Measurements from ENCODE around the gene DEPP1.

Gene DEPP1

DNA sequence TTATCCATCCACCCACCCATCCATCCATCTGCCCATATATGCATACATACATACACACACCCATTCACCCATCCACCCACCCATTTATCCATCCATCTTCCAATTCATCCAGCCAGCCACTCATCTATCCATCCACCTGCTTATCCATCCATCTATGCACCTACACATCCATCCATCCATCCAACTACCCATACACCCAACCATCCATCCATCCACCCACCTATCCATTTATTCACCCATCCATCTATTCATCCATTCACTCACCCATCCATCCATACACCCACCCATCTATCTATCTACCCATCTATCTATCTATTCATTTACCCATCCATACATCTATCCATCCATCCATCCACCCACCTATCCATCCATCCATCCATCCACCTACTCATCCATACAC, 50.1 kb downstream of the DEPP1 start:
- Histone ChIP-seq H3K27ac (ENCODE audit: low read depth, low read length) (no peak overlapping the region), H3K79me2 (ENCODE audit: insufficient read depth, low read length) (no peaks in the 10 kb centered on the region), H3K9me2 (replicated peaks; ENCODE audit: insufficient read depth, low read length) (no peaks in the 10 kb centered on the region), H3K4me2 (ENCODE audit: low read depth, low read length, poor library complexity, severe bottlenecking) (no peak overlapping the region), H3K9me3 (ENCODE audit: insufficient read depth, low read length) (no peaks in the 10 kb centered on the region), H4K20me1 (ENCODE audit: low read depth, low read length) (no peaks in the 10 kb centered on the region), H3K9ac (ENCODE audit: low read length) (no peak overlapping the region), H3K36me3 (ENCODE audit: low read length) (no peaks in the 10 kb centered on the region), H3K4me3 (ENCODE audit: insufficient read depth, low read length, poor library complexity, severe bottlenecking) (no peak overlapping the region), H2AFZ (ENCODE audit: low read depth, low read length, severe bottlenecking) (no peak overlapping the region), H3K27me3 (ENCODE audit: low read length) (no peaks in the 10 kb centered on the region), H3F3A (ENCODE audit: insufficient read depth) (no peaks in the 10 kb centered on the region)
- TF ChIP-seq CTCF (IDR thresholded peaks at IDR 0.05; ENCODE audit: insufficient read depth, low read length, poor library complexity, severe bottlenecking) (no peak), EZH2phosphoT487 (conservative IDR thresholded peaks at IDR 0.05; ENCODE audit: low read length) (no peak)

GRCh38 chr10:44927352-44927751, 51.3 kb downstream of the DEPP1 start:
- Histone ChIP-seq H3F3A (ENCODE audit: insufficient read depth) (no peaks in the 10 kb centered on the region), H3K4me2 (ENCODE audit: low read depth, low read length, poor library complexity, severe bottlenecking) (no peak overlapping the region)

GRCh38 chr10:44926751-44927351, 51.8 kb downstream of the DEPP1 start:
- Histone ChIP-seq H3K27ac (ENCODE audit: low read depth, low read length) (no peak overlapping the region), H2AFZ (ENCODE audit: low read depth, low read length, severe bottlenecking) (no peak overlapping the region), H3K4me2 (ENCODE audit: low read depth, low read length, poor library complexity, severe bottlenecking) (no peak overlapping the region), H3K27me3 (ENCODE audit: low read length) (no peaks in the 10 kb centered on the region), H3K36me3 (ENCODE audit: low read length) (no peaks in the 10 kb centered on the region), H3K9ac (ENCODE audit: low read length) (no peak overlapping the region), H4K20me1 (ENCODE audit: low read depth, low read length) (no peaks in the 10 kb centered on the region), H3F3A (ENCODE audit: insufficient read depth) (no peaks in the 10 kb centered on the region), H3K79me2 (ENCODE audit: insufficient read depth, low read length) (no peaks in the 10 kb centered on the region), H3K4me3 (ENCODE audit: insufficient read depth, low read length, poor library complexity, severe bottlenecking) (no peak overlapping the region), H3K9me2 (replicated peaks; ENCODE audit: insufficient read depth, low read length) (no peaks in the 10 kb centered on the region), H3K9me3 (ENCODE audit: insufficient read depth, low read length) (no peaks in the 10 kb centered on the region)
- no peak for TF ChIP-seq CTCF (IDR thresholded peaks at IDR 0.05; ENCODE audit: insufficient read depth, low read length, poor library complexity, severe bottlenecking)
- no peak for TF ChIP-seq EZH2phosphoT487 (conservative IDR thresholded peaks at IDR 0.05; ENCODE audit: low read length)

More at GRCh38 chr10:44927352-44927751, 51.3 kb downstream of the DEPP1 start:
- Histone ChIP-seq H3K36me3 (ENCODE audit: low read length) (no peaks in the 10 kb centered on the region), H3K9me3 (ENCODE audit: insufficient read depth, low read length) (no peaks in the 10 kb centered on the region), H4K20me1 (ENCODE audit: low read depth, low read length) (no peaks in the 10 kb centered on the region), H3K9me2 (replicated peaks; ENCODE audit: insufficient read depth, low read length) (no peaks in the 10 kb centered on the region), H3K9ac (ENCODE audit: low read length) (no peak overlapping the region), H3K27me3 (ENCODE audit: low read length) (no peaks in the 10 kb centered on the region), H2AFZ (ENCODE audit: low read depth, low read length, severe bottlenecking) (no peak overlapping the region), H3K4me3 (ENCODE audit: insufficient read depth, low read length, poor library complexity, severe bottlenecking) (no peak overlapping the region), H3K79me2 (ENCODE audit: insufficient read depth, low read length) (no peaks in the 10 kb centered on the region), H3K27ac (ENCODE audit: low read depth, low read length) (no peak overlapping the region)
- TF ChIP-seq EZH2phosphoT487 (conservative IDR thresholded peaks at IDR 0.05; ENCODE audit: low read length) (no peak), CTCF (IDR thresholded peaks at IDR 0.05; ENCODE audit: insufficient read depth, low read length, poor library complexity, severe bottlenecking) (no peak)

All from SU-DHL-6 (cell line).